Measurements from ENCODE around the gene GAL3ST2.
"Not testable (repeated sequence)": the region's sequence is repeated elsewhere in the genome, so short reads cannot be mapped to it uniquely, and the experiment has no call there.

Gene GAL3ST2

DNA sequence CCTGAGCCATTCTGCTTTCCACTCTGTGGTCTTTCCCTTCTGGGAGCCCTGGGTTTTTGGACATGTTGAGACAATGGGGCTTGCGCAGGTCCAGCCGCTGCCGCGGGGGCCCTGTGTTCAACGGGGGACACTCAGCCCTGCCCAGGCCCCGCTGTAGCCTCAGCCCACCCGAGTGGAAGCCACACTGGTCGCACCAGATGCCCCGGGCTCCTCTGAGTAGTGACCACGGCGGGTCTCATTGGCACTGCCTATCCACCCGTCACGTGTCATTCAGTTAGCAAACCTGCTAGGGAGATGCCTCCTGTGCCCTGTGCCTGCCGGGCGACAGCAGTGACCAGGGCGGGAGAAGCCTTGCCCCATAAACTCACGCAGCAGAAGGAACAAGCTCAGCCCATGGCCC lies 23.1 kb upstream of the GAL3ST2 start:
- DNase-seq (ENCODE audit: low spot score) = no peak
- no peak overlapping the region for H3K27ac Mint-ChIP-seq

GRCh38 chr2:241754042-241754441 lies 22.6 kb upstream of the GAL3ST2 start:
- Mint-ChIP-seq H3K27ac (no peak overlapping the region), H3K4me1 (ENCODE audit: low read depth) (no peaks in the 10 kb centered on the region), H3K36me3 (ENCODE audit: low read depth) (peaks cover 8% of the 10 kb centered on the region), H3K27me3 (ENCODE audit: low read depth) (no peaks in the 10 kb centered on the region), H3K9me3 (no peaks in the 10 kb centered on the region), H3K4me3 (no peak overlapping the region)
- DNase-seq (ENCODE audit: low spot score) = no peak

More for the DNA sequence above, 23.1 kb upstream of the GAL3ST2 start:
- peaks cover 8% of the 10 kb centered on the region for H3K36me3 Mint-ChIP-seq (ENCODE audit: low read depth)
- no peaks in the 10 kb centered on the region for H3K9me3 Mint-ChIP-seq
- H3K4me3 Mint-ChIP-seq = no peak overlapping the region
- no peaks in the 10 kb centered on the region for H3K27me3 Mint-ChIP-seq (ENCODE audit: low read depth)
- H3K4me1 Mint-ChIP-seq (ENCODE audit: low read depth) = no peaks in the 10 kb centered on the region

DNA sequence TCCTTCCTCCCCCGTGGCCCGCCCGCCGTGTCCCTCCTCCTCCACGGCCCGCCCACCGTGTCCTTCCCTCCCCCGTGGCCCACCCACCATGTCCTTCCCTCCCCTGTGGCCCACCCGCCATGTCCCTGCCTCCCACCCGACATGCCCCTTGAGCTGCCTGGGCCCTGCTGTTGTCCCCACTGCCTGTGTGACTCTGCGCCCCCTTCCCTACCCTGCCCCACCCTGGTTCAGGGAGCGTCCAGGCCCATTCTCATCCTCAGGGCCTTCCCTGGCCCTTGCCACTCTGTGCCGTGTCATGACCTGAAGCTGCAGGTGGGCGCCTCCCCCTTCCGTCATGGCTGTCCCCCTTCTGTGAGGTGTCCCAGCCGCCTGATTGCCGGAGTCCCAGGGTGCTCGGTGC lies 21.5 kb upstream of the GAL3ST2 start:
- H3K27ac Mint-ChIP-seq = no peak overlapping the region
- H3K4me3 Mint-ChIP-seq = no peak overlapping the region
- peaks cover 11% of the 10 kb centered on the region for H3K36me3 Mint-ChIP-seq (ENCODE audit: low read depth)
- H3K9me3 Mint-ChIP-seq = no peaks in the 10 kb centered on the region
- no peaks in the 10 kb centered on the region for H3K27me3 Mint-ChIP-seq (ENCODE audit: low read depth)
- no peak for DNase-seq (ENCODE audit: low spot score)
- H3K4me1 Mint-ChIP-seq (ENCODE audit: low read depth) = peaks cover 5% of the 10 kb centered on the region

DNA sequence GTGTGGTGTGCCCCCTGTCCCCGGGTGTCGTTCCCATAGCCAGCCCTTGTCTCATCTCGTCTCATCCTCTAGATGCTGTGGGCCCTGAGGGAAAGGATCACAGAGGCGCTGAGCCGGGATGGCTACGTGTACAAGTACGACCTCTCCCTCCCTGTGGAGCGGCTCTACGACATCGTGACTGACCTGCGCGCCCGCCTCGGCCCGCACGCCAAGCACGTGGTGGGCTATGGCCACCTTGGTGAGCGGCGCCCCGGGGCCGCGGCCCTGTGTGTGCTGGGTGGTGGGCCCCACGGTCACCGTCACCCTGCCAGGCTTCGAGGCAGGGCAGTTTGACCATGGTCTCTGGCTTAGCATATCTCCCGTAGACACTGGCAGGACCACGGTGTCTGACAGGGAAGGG lies 20.8 kb upstream of the GAL3ST2 start:
- no peaks in the 10 kb centered on the region for H3K27me3 Mint-ChIP-seq (ENCODE audit: low read depth)
- no peak overlapping the region for H3K4me3 Mint-ChIP-seq
- no peak for DNase-seq (ENCODE audit: low spot score)
- H3K4me1 Mint-ChIP-seq (ENCODE audit: low read depth) = peaks cover 5% of the 10 kb centered on the region
- H3K27ac Mint-ChIP-seq = no peak overlapping the region
- H3K9me3 Mint-ChIP-seq = no peaks in the 10 kb centered on the region
- H3K36me3 Mint-ChIP-seq (ENCODE audit: low read depth) = peaks cover 13% of the 10 kb centered on the region

DNA sequence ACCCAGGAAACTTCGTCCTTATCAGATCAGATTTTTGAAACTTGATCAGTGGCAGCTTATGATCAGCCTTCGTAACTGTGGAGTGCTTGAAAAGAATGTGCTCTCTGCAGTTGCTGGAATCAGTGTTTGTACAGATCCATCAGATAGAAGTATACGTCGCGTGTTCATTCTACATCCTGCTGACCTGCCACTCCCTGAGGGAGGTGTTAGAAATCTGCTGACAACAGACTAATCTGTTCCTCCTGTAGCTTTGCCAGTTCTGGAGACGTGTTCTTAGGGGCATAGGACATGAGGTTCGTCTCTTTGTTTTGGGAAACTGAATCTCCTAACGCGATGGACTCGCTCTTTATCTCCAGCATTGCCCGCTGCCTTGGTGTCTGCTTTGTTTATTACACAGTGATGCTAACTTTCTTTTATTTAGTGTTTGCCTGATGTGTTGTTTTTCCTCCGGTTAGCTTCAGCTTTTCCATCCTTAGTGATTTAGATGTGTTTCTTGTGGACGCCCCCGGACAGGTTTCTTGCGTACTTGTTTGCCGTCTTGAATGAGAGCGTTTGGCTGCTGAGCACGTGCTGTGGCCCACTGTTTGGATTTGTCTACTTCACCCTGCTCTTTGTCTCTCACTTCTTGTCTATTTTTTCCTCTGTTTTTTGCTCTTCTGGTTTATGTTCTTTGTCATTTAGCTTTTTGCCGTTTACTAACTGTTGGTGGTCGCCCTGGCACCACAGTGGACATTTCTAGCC lies 17.4 kb upstream of the GAL3ST2 start:
- no peak for DNase-seq (ENCODE audit: low spot score)
- Mint-ChIP-seq H3K4me1 (ENCODE audit: low read depth) (peaks cover 13% of the 10 kb centered on the region), H3K27me3 (ENCODE audit: low read depth) (no peaks in the 10 kb centered on the region), H3K36me3 (ENCODE audit: low read depth) (peaks cover 19% of the 10 kb centered on the region), H3K9me3 (no peaks in the 10 kb centered on the region), H3K27ac (peak overlapping the region; percentile 44), H3K4me3 (no peak overlapping the region)

- not testable (repeated sequence) for H3K4me3 Mint-ChIP-seq; H3K27me3 Mint-ChIP-seq (ENCODE audit: low read depth); DNase-seq (ENCODE audit: low spot score); H3K9me3 Mint-ChIP-seq
- H3K36me3 Mint-ChIP-seq (ENCODE audit: low read depth) = peaks cover 19% of the 10 kb centered on the region
- peak overlapping the region; percentile 44 for H3K27ac Mint-ChIP-seq
- H3K4me1 Mint-ChIP-seq (ENCODE audit: low read depth) = peaks cover 13% of the 10 kb centered on the region
Measured at GRCh38 chr2:241759893-241760292, 16.7 kb upstream of the GAL3ST2 start.

GRCh38 chr2:241760301-241760771 lies 16.3 kb upstream of the GAL3ST2 start:
- Mint-ChIP-seq H3K9me3 (no peaks in the 10 kb centered on the region), H3K36me3 (ENCODE audit: low read depth) (peaks cover 19% of the 10 kb centered on the region), H3K27me3 (ENCODE audit: low read depth) (no peaks in the 10 kb centered on the region), H3K27ac (no peak overlapping the region), H3K4me1 (ENCODE audit: low read depth) (peaks cover 13% of the 10 kb centered on the region), H3K4me3 (no peak overlapping the region)
- no peak for DNase-seq (ENCODE audit: low spot score)

GRCh38 chr2:241762321-241762932 lies 14.2 kb upstream of the GAL3ST2 start:
- Mint-ChIP-seq H3K9me3 (no peaks in the 10 kb centered on the region), H3K27ac (peak overlapping the region; percentile 62), H3K27me3 (ENCODE audit: low read depth) (no peaks in the 10 kb centered on the region), H3K4me3 (peak overlapping the region; percentile 51), H3K36me3 (ENCODE audit: low read depth) (peaks cover 17% of the 10 kb centered on the region), H3K4me1 (ENCODE audit: low read depth) (peaks cover 13% of the 10 kb centered on the region)
- no peak for DNase-seq (ENCODE audit: low spot score)

- Mint-ChIP-seq H3K36me3 (ENCODE audit: low read depth) (peaks cover 17% of the 10 kb centered on the region), H3K4me1 (ENCODE audit: low read depth) (peaks cover 13% of the 10 kb centered on the region), H3K4me3 (peak overlapping the region; percentile 51), H3K9me3 (no peaks in the 10 kb centered on the region), H3K27ac (peak overlapping the region; percentile 62), H3K27me3 (ENCODE audit: low read depth) (no peaks in the 10 kb centered on the region)
- DNase-seq (ENCODE audit: low spot score) = peak; percentile 35
Measured at GRCh38 chr2:241762933-241763369, 13.7 kb upstream of the GAL3ST2 start.

- DNase-seq (ENCODE audit: low spot score) = no peak
- Mint-ChIP-seq H3K4me3 (no peak overlapping the region), H3K4me1 (ENCODE audit: low read depth) (peaks cover 13% of the 10 kb centered on the region), H3K36me3 (ENCODE audit: low read depth) (peaks cover 17% of the 10 kb centered on the region), H3K27me3 (ENCODE audit: low read depth) (no peaks in the 10 kb centered on the region), H3K27ac (peak overlapping the region; percentile 62), H3K9me3 (no peaks in the 10 kb centered on the region)
Measured at GRCh38 chr2:241763551-241764274, 12.9 kb upstream of the GAL3ST2 start.

DNA sequence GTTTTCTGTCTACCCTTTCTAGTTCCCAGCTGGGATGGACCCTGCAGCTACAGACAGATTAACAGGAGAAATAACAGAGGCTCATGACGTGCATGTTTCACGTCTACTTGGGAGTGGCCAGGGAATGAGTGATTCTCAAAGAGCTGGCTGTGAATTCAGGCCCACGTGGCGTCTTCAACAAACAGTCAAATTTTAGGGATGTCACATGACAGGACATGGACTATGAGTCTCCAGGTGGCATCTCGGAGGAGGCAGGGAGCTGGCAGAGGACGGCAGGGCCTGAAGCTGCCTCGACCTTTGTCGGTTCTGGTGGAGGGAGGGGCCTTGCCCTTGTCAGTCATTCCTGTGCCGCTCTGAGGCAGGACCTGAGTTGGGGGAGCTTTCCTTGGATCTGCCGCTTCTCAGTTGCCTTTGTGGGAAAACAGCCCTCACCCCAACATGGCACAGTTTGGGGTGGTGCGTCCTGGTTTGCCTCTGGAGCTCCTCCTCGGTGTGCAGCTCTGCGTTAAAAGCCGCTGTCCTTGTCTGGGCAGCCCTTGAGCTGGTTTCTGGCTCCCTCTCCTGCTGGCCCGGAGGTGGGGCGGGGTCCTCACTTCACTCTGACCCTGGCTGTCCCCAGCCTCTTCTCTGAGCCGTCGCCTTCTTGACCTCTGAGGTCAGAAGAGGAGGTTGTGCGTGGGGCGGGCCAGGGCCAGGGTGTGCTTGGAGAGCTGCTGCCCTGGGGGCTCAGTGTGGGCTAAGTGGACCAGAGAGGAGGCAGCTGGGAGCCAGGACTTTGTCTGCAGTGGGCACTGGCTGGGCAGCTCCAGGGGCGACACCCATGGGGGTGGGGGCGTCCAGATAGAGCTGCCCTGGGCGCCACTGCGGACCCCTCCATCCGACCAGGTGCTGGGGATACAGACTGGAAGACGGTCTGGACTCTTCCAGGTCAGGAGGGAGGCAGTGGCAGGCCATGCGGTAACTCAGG lies 12.1 kb upstream of the GAL3ST2 start:
- peaks cover 10% of the 10 kb centered on the region for H3K4me1 Mint-ChIP-seq (ENCODE audit: low read depth)
- no peaks in the 10 kb centered on the region for H3K9me3 Mint-ChIP-seq
- no peaks in the 10 kb centered on the region for H3K27me3 Mint-ChIP-seq (ENCODE audit: low read depth)
- no peak for DNase-seq (ENCODE audit: low spot score)
- H3K27ac Mint-ChIP-seq = no peak overlapping the region
- H3K4me3 Mint-ChIP-seq = no peak overlapping the region
- H3K36me3 Mint-ChIP-seq (ENCODE audit: low read depth) = peaks cover 14% of the 10 kb centered on the region

- Mint-ChIP-seq H3K4me1 (ENCODE audit: low read depth) (peaks cover 9% of the 10 kb centered on the region), H3K27me3 (ENCODE audit: low read depth) (no peaks in the 10 kb centered on the region), H3K9me3 (no peaks in the 10 kb centered on the region), H3K27ac (no peak overlapping the region), H3K36me3 (ENCODE audit: low read depth) (peaks cover under 1% of the 10 kb centered on the region), H3K4me3 (no peak overlapping the region)
- DNase-seq (ENCODE audit: low spot score) = no peak
Measured at GRCh38 chr2:241767464-241768250, 9.0 kb upstream of the GAL3ST2 start.

GRCh38 chr2:241768251-241768711 lies 8.3 kb upstream of the GAL3ST2 start:
- Mint-ChIP-seq H3K27me3 (ENCODE audit: low read depth) (no peaks in the 10 kb centered on the region), H3K36me3 (ENCODE audit: low read depth) (no peaks in the 10 kb centered on the region), H3K4me1 (ENCODE audit: low read depth) (peaks cover 5% of the 10 kb centered on the region), H3K27ac (no peak overlapping the region), H3K4me3 (no peak overlapping the region), H3K9me3 (no peaks in the 10 kb centered on the region)
- no peak for DNase-seq (ENCODE audit: low spot score)

Data from T-helper 2 cell treated with Interferon-gamma antibody and Interleukin-4, amounts not matched to agents 5 μg/mL and 100 μg/mL, for 36 hours (primary cell).